K562 (cell line): ENCODE data around the gene MYO15A. TPM values are rescaled to one million over a fixed set of nuclear protein-coding genes. Genes with fewer than 3 reads are reported as not detected.

Experiments
- ATAC-seq: fragments of 200-7000 bp; cut with Tn5 transposase; 3 replicates; pipeline ENCODE4 v1.9.1; 2020; ENCODE audit warnings: moderate library complexity
- BruUV-seq: library from RNA; stranded (reverse); fragments of 400-500 nt; replicated peaks from 2 replicates; lab custom pipeline; 2021; lab: Mats Ljungman, UMichigan
- CTCF ChIA-PET: fragments of 300-600 bp; formaldehyde crosslinking; extraction: SDS; loops from one replicate; lab custom pipeline; 2021; ENCODE audit warnings: low intra/inter-chr PET ratio; lab: Yijun Ruan, JAX
- POLR2A ChIA-PET: fragments of 300-600, 350-650 bp; sonication (Branson Sonifier 250); formaldehyde crosslinking; extraction: SDS; loops from one replicate; lab custom pipeline; 2021; ENCODE audit warnings: antibody characterized with exemption, inconsistent platforms; lab: Yijun Ruan, JAX
- DNase-seq, 4 experiments: peaks; one replicate each; pipeline versions ENCODE4 v3.0.0 to v3.0.0-alpha.2; 2011 to 2018; ENCODE audit warnings: low spot score in 3 of 4, mixed read lengths in 3 of 4; ENCODE audit errors: extremely low read depth in 1 of 4
- FAIRE-seq: peaks from 2 replicates; lab custom pipeline; 2011; peaks lifted over from hg19 to GRCh38; lab: Jason Lieb, UNC
- H2AFZ ChIP-seq: 2 replicates; pipeline ENCODE4 v1.6.0; 2011; ENCODE audit warnings: low read depth, low read length, control low read depth, inconsistent platforms
- H3K27ac ChIP-seq: fragments of 200-600 bp; 3 replicates; pipeline ENCODE4 v1.8.0; 2011; ENCODE audit warnings: low read depth, mild to moderate bottlenecking, control low read depth, inconsistent platforms, low read length, moderate library complexity, mixed read lengths; ENCODE audit errors: extremely low read depth
- H3K27me3 ChIP-seq, 2 experiments: fragments of 300-600 bp in 1 of 2; 2 replicates in 1 of 2; 3 replicates in 1 of 2; pipeline versions ENCODE4 v1.6.0 to v1.8.0; 2011; ENCODE audit warnings: inconsistent platforms in 2 of 2, low read length in 2 of 2, mild to moderate bottlenecking in 1 of 2, mixed read lengths in 1 of 2, moderate library complexity in 1 of 2; ENCODE audit not compliant: control insufficient read depth in 2 of 2, insufficient read depth in 2 of 2
- H3K36me3 ChIP-seq: fragments of 300-600 bp; 3 replicates; pipeline ENCODE4 v1.8.0; 2011; ENCODE audit warnings: mild to moderate bottlenecking, low read length, inconsistent platforms; ENCODE audit not compliant: control insufficient read depth, insufficient read depth
- H3K4me1 ChIP-seq, 2 experiments: fragments of 200-600 bp in 1 of 2; replicated peaks in 1 of 2; 2 replicates in 1 of 2; 3 replicates in 1 of 2; pipeline versions ENCODE4 v1.5.1 to v1.8.0; 2011; ENCODE audit warnings: inconsistent platforms in 2 of 2, low read length in 2 of 2, mild to moderate bottlenecking in 1 of 2, mixed read lengths in 1 of 2, moderate library complexity in 1 of 2; ENCODE audit not compliant: control insufficient read depth in 2 of 2, insufficient read depth in 2 of 2
- H3K4me2 ChIP-seq: 2 replicates; pipeline ENCODE4 v1.6.1; 2011; ENCODE audit warnings: low read length, control low read depth, inconsistent platforms, mixed read lengths; ENCODE audit not compliant: insufficient read depth
- H3K4me3 ChIP-seq: fragments of 200-600 bp; sonication (generic), shearing (Covaris generic); 2 replicates; pipeline ENCODE4 v1.5.1; 2016; ENCODE audit warnings: control low read depth, inconsistent platforms
- H3K79me2 ChIP-seq: fragments of 200-600 bp; 3 replicates; pipeline ENCODE4 v1.8.0; 2011; ENCODE audit warnings: low read length, inconsistent platforms; ENCODE audit not compliant: control insufficient read depth, insufficient read depth
- H3K9ac ChIP-seq, 2 experiments: 2 replicates each; pipeline versions ENCODE4 v1.6.0 to v1.6.1; 2011; ENCODE audit warnings: low read depth in 2 of 2, low read length in 2 of 2, control low read depth in 1 of 2, inconsistent platforms in 1 of 2, mild to moderate bottlenecking in 1 of 2, mixed read lengths in 1 of 2; ENCODE audit not compliant: insufficient read depth in 1 of 2
- H3K9me1 ChIP-seq: one replicate; pipeline ENCODE4 v1.6.0; 2011; ENCODE audit warnings: inconsistent platforms, mild to moderate bottlenecking, low read length, moderate library complexity; ENCODE audit not compliant: control insufficient read depth, insufficient read depth
- H3K9me3 ChIP-seq: replicated peaks from 2 replicates; pipeline ENCODE4 v1.5.1; 2011; ENCODE audit warnings: low read depth, low read length, inconsistent platforms; ENCODE audit not compliant: control insufficient read depth, insufficient read depth
- H4K20me1 ChIP-seq: replicated peaks from 2 replicates; pipeline ENCODE4 v1.6.1; 2011; ENCODE audit warnings: low read length, inconsistent platforms, mixed read lengths; ENCODE audit not compliant: control insufficient read depth, insufficient read depth
- BCOR ChIP-seq: fragments of 450-650 bp; IDR thresholded peaks from 2 replicates; pipeline ENCODE4 v1.6.1; 2016
- CCNT2 ChIP-seq: IDR thresholded peaks from 2 replicates; pipeline ENCODE4 v1.6.1; 2011; ENCODE audit warnings: borderline replicate concordance, low read depth, mild to moderate bottlenecking, moderate library complexity, mixed read lengths, low read length; ENCODE audit not compliant: insufficient read length; ENCODE audit errors: extremely low read depth
- CREB1 ChIP-seq, 2 experiments: sonication (generic) in 1 of 2; formaldehyde crosslinking in 1 of 2; IDR thresholded peaks; 2 replicates each; pipeline versions ENCODE4 v1.6.1 to v1.8.0; 2012 to 2022; ENCODE audit warnings: inconsistent platforms in 1 of 2, mild to moderate bottlenecking in 1 of 2, missing genetic modification reagents in 1 of 2, moderate library complexity in 1 of 2
- RBFOX2 ChIP-seq: fragments of 200-400 bp; formaldehyde crosslinking; IDR thresholded peaks from 2 replicates; pipeline ENCODE4 v1.6.1; 2017; ENCODE audit warnings: low read depth, mild to moderate bottlenecking, low read length, moderate library complexity
- TFAP4 ChIP-seq: sonication (generic); formaldehyde crosslinking; IDR thresholded peaks from 2 replicates; pipeline ENCODE4 v1.8.0; 2022; ENCODE audit warnings: missing genetic modification reagents, mild to moderate bottlenecking, moderate library complexity, borderline replicate concordance
- WGBS: fragments of 100-300 bp; shearing (Covaris generic); methylation state at CpG from one replicate; pipeline ENCODE4 v1.1.6; 2016; ENCODE audit warnings: low coverage, mixed read lengths; ENCODE audit not compliant: insufficient coverage; ENCODE audit errors: missing lambda C conversion rate; 5-methylcytosine and 5-hydroxymethylcytosine counted together
- in situ Hi-C: fragments of 300-500 bp; cut with MboI; formaldehyde crosslinking; loops from 4 replicates; pipeline ENCODE4 v1.15.0; 2018; ENCODE audit warnings: inconsistent platforms, mixed read lengths
- intact Hi-C: fragments of 100-400 bp; cut with micrococcal nuclease; formaldehyde crosslinking; loops from 2 replicates; pipeline ENCODE4 v1.14.2; 2022
- polyA plus RNA-seq, 8 experiments: library from polyadenylated mRNA; depleted of rRNA in 4 of 8; stranded (reverse) in 5 of 8; unstranded in 3 of 8; fragments of >200 nt; fragmentation: Nextera tagmentation in 2 of 8; fragmentation: Illumina TruSeq in 1 of 8; extraction: Ambion mirVana in 2 of 8; extraction: Trizol in 1 of 8; gene quantifications; 2 replicates each; pipeline versions ENCODE4 v1.2.1 to v1.2.3, GENCODE V29; 2011 to 2014; ENCODE audit warnings: inconsistent platforms in 1 of 8, missing spikeins in 1 of 8
- total RNA-seq, 7 experiments: library from RNA; depleted of rRNA in 6 of 7; stranded (reverse); fragments of >200 nt in 6 of 7; fragmentation: Illumina TruSeq in 2 of 7; extraction: Trizol in 2 of 7; gene quantifications; 2 replicates each; pipeline versions ENCODE4 v1.2.1 to v1.2.3, GENCODE V29; 2011 to 2021; ENCODE audit warnings: low replicate concordance in 1 of 7
- TF ChIP-seq, protein P1 (sequence below): fragments of 200-800 bp; sonication (Bioruptor generic); IDR thresholded peaks from 2 replicates; pipeline ENCODE4 v1.6.1; 2017; ENCODE audit warnings: missing genetic modification characterization, missing compliant biosample characterization

The MYO15A gene
- total and polyA plus RNA-seq, 9 of the 15 experiments (the other 6 are each of a cell fraction or from before 2014, with no cell fraction given): 0.05 to 0.88 (median 0.14) TPM; not detected in 1

- TF ChIP-seq, protein P1, sequence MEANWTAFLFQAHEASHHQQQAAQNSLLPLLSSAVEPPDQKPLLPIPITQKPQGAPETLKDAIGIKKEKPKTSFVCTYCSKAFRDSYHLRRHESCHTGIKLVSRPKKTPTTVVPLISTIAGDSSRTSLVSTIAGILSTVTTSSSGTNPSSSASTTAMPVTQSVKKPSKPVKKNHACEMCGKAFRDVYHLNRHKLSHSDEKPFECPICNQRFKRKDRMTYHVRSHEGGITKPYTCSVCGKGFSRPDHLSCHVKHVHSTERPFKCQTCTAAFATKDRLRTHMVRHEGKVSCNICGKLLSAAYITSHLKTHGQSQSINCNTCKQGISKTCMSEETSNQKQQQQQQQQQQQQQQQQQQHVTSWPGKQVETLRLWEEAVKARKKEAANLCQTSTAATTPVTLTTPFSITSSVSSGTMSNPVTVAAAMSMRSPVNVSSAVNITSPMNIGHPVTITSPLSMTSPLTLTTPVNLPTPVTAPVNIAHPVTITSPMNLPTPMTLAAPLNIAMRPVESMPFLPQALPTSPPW: peak; percentile 60
- TF ChIP-seq CREB1 (IDR thresholded peaks at IDR 0.05): peak; percentile 68
- no peak for TF ChIP-seq CREB1 (CRISPR knock-in tag; IDR thresholded peaks at IDR 0.05)
- peak; percentile 0 for TF ChIP-seq CCNT2
- TF ChIP-seq RBFOX2: 0 out of 2 replicates have a peak, but pooled peaks have one; percentile 22
Measured at GRCh38 chr17:18225642-18226283, 117.2 kb downstream of the MYO15A start (continued).

DNA sequence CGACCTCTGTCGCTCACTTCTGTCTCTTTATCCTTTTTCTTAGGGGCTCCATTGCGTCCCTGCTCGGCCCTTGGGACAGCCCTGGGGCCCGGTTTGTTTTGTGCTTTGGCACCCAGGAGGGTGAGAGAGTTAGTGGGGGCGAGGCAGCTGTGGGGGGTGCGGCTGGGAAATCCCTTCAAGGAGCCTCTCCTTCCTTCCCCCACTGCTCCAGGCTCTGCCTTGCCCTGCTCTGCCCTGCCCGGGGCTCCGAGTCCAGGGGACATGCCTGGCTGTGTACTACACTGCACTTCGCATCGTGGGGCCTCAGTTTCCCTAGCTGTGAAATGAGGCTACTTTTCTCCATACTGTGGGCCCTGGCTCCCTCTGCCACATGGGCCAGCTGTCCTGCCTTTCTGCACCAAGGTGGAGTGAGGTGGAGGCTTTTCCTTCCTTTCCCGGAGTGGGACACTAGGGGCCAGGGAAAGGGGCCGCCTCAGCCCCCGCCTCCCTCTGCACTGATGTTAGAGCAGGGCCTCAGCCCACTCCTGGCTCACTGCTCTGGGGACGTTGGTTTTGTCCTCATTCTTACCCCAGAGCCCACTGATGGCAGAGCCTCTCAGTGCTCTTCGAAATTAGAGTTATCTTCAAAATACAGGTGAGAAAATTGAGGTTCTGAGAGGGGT, 117.9 kb downstream of the MYO15A start:
- TSS peak; percentile 60 for BruUV-seq
- ChIA-PET CTCF (no interaction called here), POLR2A (no interaction called here)
- ATAC-seq: no peak
- Histone ChIP-seq H3K27ac (peak overlapping the region; percentile 48; the same call in 2 of the 3 replicates), H3K9me3 (no peaks in the 10 kb centered on the region), H3K4me2 (peak overlapping the region; percentile 85), H3K4me1 (peaks cover 4 to 38% of the 10 kb centered on the region in 2 experiments; a peak in 3 of 5 replicates), H3K9ac (peak overlapping the region; percentile 73 to 92), H3K36me3 (no peaks in the 10 kb centered on the region), H3K79me2 (peaks cover 8% of the 10 kb centered on the region; the same call in 2 of the 3 replicates), H4K20me1 (no peaks in the 10 kb centered on the region), H3K27me3 (no peaks in the 10 kb centered on the region), H3K9me1 (no peaks in the 10 kb centered on the region), H2AFZ (peak overlapping the region; percentile 81), H3K4me3 (peak overlapping the region; percentile 65)
- FAIRE-seq: no peak
- intact Hi-C loops (no loop called here), in situ Hi-C loops (no loop called here)
- TF ChIP-seq BCOR (no peak), TFAP4 (CRISPR knock-in tag) (0 out of 2 replicates have a peak, but pooled peaks have one; percentile 26)
- no peak for DNase-seq
- 36% methylated on average over 10 of the region's 16 CpGs for WGBS
